SU-DHL-6 (cell line): ENCODE results near the gene EDAR.

Experiments
- CTCF ChIP-seq: fragments of 200-600 bp; sonication (generic); IDR thresholded peaks from one replicate; pipeline ENCODE4 v1.5.1; 2017; ENCODE audit warnings: antibody characterized with exemption, mild to moderate bottlenecking, low read length, moderate library complexity; ENCODE audit not compliant: insufficient read depth, poor library complexity, severe bottlenecking
- EZH2phosphoT487 ChIP-seq: fragments of 200-600 bp; sonication (generic), shearing (Covaris generic); conservative IDR thresholded peaks from 2 replicates; pipeline ENCODE4 v1.6.1; 2018; ENCODE audit warnings: mild to moderate bottlenecking, antibody characterized with exemption, low read length, moderate library complexity, mixed read lengths

GRCh38 chr2:108911401-108911800 lies 77.6 kb downstream of the EDAR start:
- no peak for TF ChIP-seq CTCF
- no peak for TF ChIP-seq EZH2phosphoT487
